Thymus (tissue), 11 donors: ENCODE measurements around the gene CCDC28B. TPM values are rescaled to one million over a fixed set of nuclear protein-coding genes. Genes with fewer than 3 reads are reported as not detected.

Source experiments
- DNase-seq, 9 donors: peaks; one replicate each; pipeline ENCODE4 v3.0.0-alpha.2; 2013; ENCODE audit warnings: low spot score in 9 of 9, low read depth in 6 of 9, missing footprints in 1 of 9
- H3K27ac ChIP-seq, 2 donors: one replicate each; pipeline ENCODE4 v1.5.1; 2013; ENCODE audit warnings: control low read depth in 1 of 2, low read depth in 1 of 2, low read length in 1 of 2, mild to moderate bottlenecking in 1 of 2, moderate library complexity in 1 of 2
- H3K27me3 ChIP-seq, 2 donors: one replicate each; pipeline ENCODE4 v1.5.1; 2013; ENCODE audit warnings: low read length in 1 of 2; ENCODE audit not compliant: control insufficient read depth in 2 of 2, insufficient read depth in 1 of 2
- H3K36me3 ChIP-seq, 2 donors: one replicate each; pipeline ENCODE4 v1.5.1; 2013; ENCODE audit warnings: low read length in 1 of 2, mild to moderate bottlenecking in 1 of 2, moderate library complexity in 1 of 2; ENCODE audit not compliant: control insufficient read depth in 2 of 2, insufficient read depth in 2 of 2
- H3K4me1 ChIP-seq, 2 donors: one replicate each; pipeline ENCODE4 v1.5.1; 2013; ENCODE audit warnings: low read length in 2 of 2; ENCODE audit not compliant: control insufficient read depth in 2 of 2, insufficient read depth in 2 of 2
- H3K4me3 ChIP-seq, 2 donors: one replicate each; pipeline ENCODE4 v1.5.1; 2013; ENCODE audit warnings: low read length in 2 of 2, control low read depth in 1 of 2, mild to moderate bottlenecking in 1 of 2
- H3K9me3 ChIP-seq, 2 donors: one replicate each; pipeline ENCODE4 v1.5.1; 2013; ENCODE audit warnings: low read length in 1 of 2, mild to moderate bottlenecking in 1 of 2; ENCODE audit not compliant: control insufficient read depth in 2 of 2, insufficient read depth in 1 of 2
- WGBS: extraction: QIAGEN DNeasy Blood & Tissue Kit; methylation state at CpG from one replicate; pipeline ENCODE4 v1.1.7; 2013; 5-methylcytosine and 5-hydroxymethylcytosine counted together
- polyA plus RNA-seq: library from polyadenylated mRNA; stranded (reverse); fragments of 200-250 nt; gene quantifications from one replicate; pipeline ENCODE4 v1.2.3, GENCODE V29; 2013
- total RNA-seq: library from RNA; stranded (reverse); fragments of 120-200 nt; gene quantifications from one replicate; pipeline ENCODE4 v1.2.4, GENCODE V29; 2013
- donor health status: healthy.

CCDC28B gene
- total and polyA plus RNA-seq, 2 donors: 28.7 to 64.1 TPM

- 98% methylated on average over 2 of the region's 2 CpGs for WGBS
- Histone ChIP-seq H3K36me3 (peaks cover 70 to 80% of the 10 kb centered on the region in 2 donors), H3K4me3 (no peak overlapping the region), H3K27ac (no peak overlapping the region), H3K9me3 (no peaks in the 10 kb centered on the region), H3K4me1 (peaks cover 4 to 7% of the 10 kb centered on the region in 2 donors), H3K27me3 (no peaks in the 10 kb centered on the region)
- DNase-seq: no peak
Measured at GRCh38 chr1:32186077-32186476, 14.3 kb upstream of the CCDC28B start.

GRCh38 chr1:32186491-32186890, 13.9 kb upstream of the CCDC28B start:
- H3K27ac ChIP-seq: no peak overlapping the region
- no peaks in the 10 kb centered on the region for H3K9me3 ChIP-seq
- H3K36me3 ChIP-seq: peaks cover 70 to 84% of the 10 kb centered on the region in 2 donors
- no peaks in the 10 kb centered on the region for H3K27me3 ChIP-seq
- DNase-seq: no peak
- H3K4me3 ChIP-seq: no peak overlapping the region
- peaks cover 3% of the 10 kb centered on the region in 2 donors for H3K4me1 ChIP-seq
- 98% methylated on average over 2 of the region's 2 CpGs for WGBS

- Histone ChIP-seq H3K27me3 (no peaks in the 10 kb centered on the region), H3K4me1 (peaks cover 0 to 2% of the 10 kb centered on the region in 2 donors), H3K4me3 (no peak overlapping the region), H3K36me3 (peaks cover 72 to 89% of the 10 kb centered on the region in 2 donors), H3K27ac (no peak overlapping the region), H3K9me3 (no peaks in the 10 kb centered on the region)
- no peak for DNase-seq
- 99% methylated on average over 9 of the region's 9 CpGs for WGBS
Measured at GRCh38 chr1:32187850-32188249, 12.5 kb upstream of the CCDC28B start.

- H3K9me3 ChIP-seq: no peaks in the 10 kb centered on the region
- DNase-seq: no peak
- H3K36me3 ChIP-seq: peaks cover 90 to 98% of the 10 kb centered on the region in 2 donors
- H3K4me1 ChIP-seq: peaks cover 5 to 14% of the 10 kb centered on the region in 2 donors
- H3K27ac ChIP-seq: peak overlapping the region in 1 of 2 donors; percentile 3
- 98% methylated on average over 8 of the region's 8 CpGs for WGBS
- no peak overlapping the region for H3K4me3 ChIP-seq
- H3K27me3 ChIP-seq: no peaks in the 10 kb centered on the region
Measured at GRCh38 chr1:32192220-32192948, 8.0 kb upstream of the CCDC28B start.

GRCh38 chr1:32194984-32195383, 5.4 kb upstream of the CCDC28B start:
- H3K4me3 ChIP-seq: no peak overlapping the region
- H3K36me3 ChIP-seq: peaks cover 76 to 85% of the 10 kb centered on the region in 2 donors
- H3K27ac ChIP-seq: no peak overlapping the region
- WGBS: over 99% methylated on average over 6 of the region's 6 CpGs
- H3K27me3 ChIP-seq: no peaks in the 10 kb centered on the region
- H3K4me1 ChIP-seq: peaks cover 10 to 26% of the 10 kb centered on the region in 2 donors
- DNase-seq: no peak
- no peaks in the 10 kb centered on the region for H3K9me3 ChIP-seq

- H3K9me3 ChIP-seq: no peaks in the 10 kb centered on the region
- 98% methylated on average over 3 of the region's 3 CpGs for WGBS
- H3K27ac ChIP-seq: no peak overlapping the region
- H3K36me3 ChIP-seq: peaks cover 71 to 80% of the 10 kb centered on the region in 2 donors
- H3K4me3 ChIP-seq: no peak overlapping the region
- H3K27me3 ChIP-seq: no peaks in the 10 kb centered on the region
- H3K4me1 ChIP-seq: peaks cover 13 to 30% of the 10 kb centered on the region in 2 donors
- DNase-seq: no peak
Measured at GRCh38 chr1:32195531-32195930, 4.9 kb upstream of the CCDC28B start.

- no peak for DNase-seq
- Histone ChIP-seq H3K4me3 (no peak overlapping the region), H3K9me3 (no peaks in the 10 kb centered on the region), H3K36me3 (peaks cover 64 to 73% of the 10 kb centered on the region in 2 donors), H3K27ac (no peak overlapping the region), H3K27me3 (no peaks in the 10 kb centered on the region), H3K4me1 (peaks cover 13 to 33% of the 10 kb centered on the region in 2 donors)
Measured at GRCh38 chr1:32195972-32196823, 4.2 kb upstream of the CCDC28B start.

GRCh38 chr1:32197074-32197473, 3.3 kb upstream of the CCDC28B start:
- peaks cover 17 to 41% of the 10 kb centered on the region in 2 donors for H3K4me1 ChIP-seq
- H3K27ac ChIP-seq: no peak overlapping the region
- 97% methylated on average over 1 of the region's 1 CpG for WGBS
- peaks cover 55 to 64% of the 10 kb centered on the region in 2 donors for H3K36me3 ChIP-seq
- no peaks in the 10 kb centered on the region for H3K9me3 ChIP-seq
- H3K4me3 ChIP-seq: no peak overlapping the region
- DNase-seq: no peak
- no peaks in the 10 kb centered on the region for H3K27me3 ChIP-seq

GRCh38 chr1:32197837-32198236, 2.6 kb upstream of the CCDC28B start:
- Histone ChIP-seq H3K36me3 (peaks cover 48 to 57% of the 10 kb centered on the region in 2 donors), H3K27ac (no peak overlapping the region), H3K27me3 (no peaks in the 10 kb centered on the region), H3K4me3 (no peak overlapping the region), H3K9me3 (no peaks in the 10 kb centered on the region), H3K4me1 (peaks cover 17 to 49% of the 10 kb centered on the region in 2 donors)
- WGBS: 97% methylated on average over 6 of the region's 6 CpGs
- DNase-seq: no peak
